ENCODE data around the gene NXNL1.

DNA sequence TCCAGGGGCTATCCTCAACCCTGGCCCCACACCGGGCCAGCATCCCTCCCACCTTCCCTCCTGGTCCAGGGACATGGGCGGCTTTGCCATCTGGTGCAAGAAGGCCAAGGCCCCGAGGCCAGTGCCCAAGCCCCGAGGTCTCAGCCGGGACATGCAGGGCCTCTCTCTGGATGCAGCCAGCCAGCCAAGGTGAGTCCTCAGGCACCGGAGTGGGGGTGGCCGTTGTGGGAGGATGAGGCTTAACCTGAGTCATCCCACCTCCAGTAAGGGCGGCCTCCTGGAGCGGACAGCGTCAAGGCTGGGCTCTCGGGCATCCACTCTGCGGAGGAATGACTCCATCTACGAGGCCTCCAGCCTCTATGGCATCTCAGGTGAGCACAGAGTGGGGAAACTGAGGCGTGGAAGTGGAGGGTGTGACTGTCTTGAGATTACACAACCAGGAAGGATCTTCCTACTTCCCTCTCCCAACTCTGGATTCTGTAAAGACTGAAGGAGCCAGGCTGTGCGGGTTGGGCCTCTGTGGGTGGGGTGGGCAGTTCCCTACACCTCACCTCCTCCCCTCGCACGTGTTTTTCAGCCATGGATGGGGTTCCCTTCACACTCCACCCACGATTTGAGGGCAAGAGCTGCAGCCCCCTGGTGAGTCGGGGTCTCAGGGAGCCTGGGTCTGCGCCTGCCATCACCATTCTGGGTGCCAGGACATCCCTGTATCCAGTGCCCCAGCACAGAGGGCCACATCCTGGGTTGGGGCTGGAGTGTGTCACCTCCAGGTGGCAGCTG is 37.1 kb downstream of the NXNL1 start:
- TF ChIP-seq, protein P1, sequence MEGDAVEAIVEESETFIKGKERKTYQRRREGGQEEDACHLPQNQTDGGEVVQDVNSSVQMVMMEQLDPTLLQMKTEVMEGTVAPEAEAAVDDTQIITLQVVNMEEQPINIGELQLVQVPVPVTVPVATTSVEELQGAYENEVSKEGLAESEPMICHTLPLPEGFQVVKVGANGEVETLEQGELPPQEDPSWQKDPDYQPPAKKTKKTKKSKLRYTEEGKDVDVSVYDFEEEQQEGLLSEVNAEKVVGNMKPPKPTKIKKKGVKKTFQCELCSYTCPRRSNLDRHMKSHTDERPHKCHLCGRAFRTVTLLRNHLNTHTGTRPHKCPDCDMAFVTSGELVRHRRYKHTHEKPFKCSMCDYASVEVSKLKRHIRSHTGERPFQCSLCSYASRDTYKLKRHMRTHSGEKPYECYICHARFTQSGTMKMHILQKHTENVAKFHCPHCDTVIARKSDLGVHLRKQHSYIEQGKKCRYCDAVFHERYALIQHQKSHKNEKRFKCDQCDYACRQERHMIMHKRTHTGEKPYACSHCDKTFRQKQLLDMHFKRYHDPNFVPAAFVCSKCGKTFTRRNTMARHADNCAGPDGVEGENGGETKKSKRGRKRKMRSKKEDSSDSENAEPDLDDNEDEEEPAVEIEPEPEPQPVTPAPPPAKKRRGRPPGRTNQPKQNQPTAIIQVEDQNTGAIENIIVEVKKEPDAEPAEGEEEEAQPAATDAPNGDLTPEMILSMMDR (conservative IDR thresholded peaks at IDR 0.05; ENCODE audit: low read length): no peak
- no peak for TF ChIP-seq EZH2phosphoT487 (IDR thresholded peaks at IDR 0.05; ENCODE audit: borderline replicate concordance, low read depth, low read length)

All from OCI-LY7 (cell line).